ENCODE results near the gene SLC16A5.

The SLC16A5 gene

GRCh38 chr17:75152523-75152921 lies 64.8 kb downstream of the SLC16A5 start:
- H3K4me3 ChIP-seq (ENCODE audit: control insufficient read depth, low read depth, low read length): peak overlapping the region; percentile 84; the same call in 1 of the 2 replicates
- DNase-seq (ENCODE audit: low read depth): no peak
- no peak for TF ChIP-seq CTCF (IDR thresholded peaks at IDR 0.05; ENCODE audit: control insufficient read depth, insufficient read depth, low read depth, low read length, missing control alignments)

- TF ChIP-seq CTCF (IDR thresholded peaks at IDR 0.05; ENCODE audit: control insufficient read depth, insufficient read depth, low read depth, low read length, missing control alignments): no peak
- DNase-seq (ENCODE audit: low read depth): no peak
- peak overlapping the region; percentile 84 for H3K4me3 ChIP-seq (ENCODE audit: control insufficient read depth, low read depth, low read length)
These were observed 65.4 kb downstream of the SLC16A5 start for GRCh38 chr17:75152922-75153779.

DNA sequence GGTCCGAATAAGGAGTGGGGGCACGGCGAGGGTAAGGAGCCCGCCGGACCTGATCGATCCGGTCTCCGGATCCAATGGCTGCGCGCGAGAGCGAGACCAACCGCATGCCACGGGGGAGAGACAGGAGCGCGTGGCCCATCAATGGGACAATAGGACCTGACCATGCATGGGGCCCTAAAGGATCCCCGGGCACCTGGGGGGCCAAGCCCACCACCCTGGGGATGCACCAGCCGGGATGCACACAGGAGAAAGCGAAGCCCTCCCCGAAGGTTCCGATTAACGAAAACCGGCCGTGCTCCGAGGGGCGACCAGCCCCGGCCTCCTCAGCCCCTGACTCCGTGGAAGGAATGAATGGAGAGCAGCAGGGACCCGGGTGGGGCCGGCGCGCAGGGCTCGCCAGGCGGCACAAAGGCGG lies 66.0 kb downstream of the SLC16A5 start:
- TF ChIP-seq CTCF (IDR thresholded peaks at IDR 0.05; ENCODE audit: control insufficient read depth, insufficient read depth, low read depth, low read length, missing control alignments): no peak
- peak overlapping the region; percentile 84 for H3K4me3 ChIP-seq (ENCODE audit: control insufficient read depth, low read depth, low read length)
- no peak for DNase-seq (ENCODE audit: low read depth)

DNA sequence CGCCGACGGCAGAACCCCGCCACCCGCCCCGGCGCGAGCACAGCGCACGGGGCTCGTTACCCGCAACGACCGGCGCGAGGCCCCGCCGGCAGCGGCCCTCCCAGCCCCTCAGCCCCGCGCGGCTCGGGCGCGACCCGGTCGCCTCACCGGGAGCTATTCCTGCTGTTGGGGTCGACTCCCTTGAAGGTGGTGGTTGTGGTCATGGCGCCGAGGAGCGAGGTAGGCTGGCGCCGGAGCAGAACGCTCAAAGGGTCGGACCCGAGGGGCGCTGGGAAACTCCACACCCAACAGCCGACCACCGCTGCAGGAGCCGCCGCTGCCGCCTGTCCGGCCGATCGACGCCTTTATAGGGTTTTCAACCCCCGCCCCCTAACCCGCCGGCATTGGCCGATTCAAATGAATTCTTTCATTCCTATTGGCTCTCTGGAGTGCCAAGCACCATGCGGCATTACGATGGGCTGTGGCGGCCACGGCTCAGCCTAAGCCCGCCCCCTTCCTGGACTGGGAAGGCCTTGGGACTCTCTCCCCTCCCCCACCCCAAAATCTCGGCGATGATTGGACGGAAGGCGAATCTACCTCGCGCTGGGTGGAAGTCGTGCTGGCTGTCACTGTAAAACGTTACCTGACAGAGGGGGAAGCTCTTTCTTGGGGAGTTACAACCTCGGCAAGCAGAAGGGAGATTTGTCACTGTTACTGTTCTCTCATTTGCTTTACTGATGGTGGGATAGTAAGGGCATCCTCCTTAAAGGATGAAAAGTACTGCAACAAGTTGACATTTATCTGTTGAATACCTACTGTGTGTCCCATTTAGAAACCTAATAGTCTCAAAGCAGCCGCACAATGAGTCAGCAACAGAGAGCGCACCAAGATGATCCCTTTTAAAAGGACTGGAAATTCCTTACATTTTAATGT lies 66.7 kb downstream of the SLC16A5 start, which contains the start of gene JPT1:
Gene JPT1 (minus strand): TSS at position 318 of the 912 bp plus-strand sequence. CDS start 115 bp downstream, at position 203.
- no peak for TF ChIP-seq CTCF (IDR thresholded peaks at IDR 0.05; ENCODE audit: control insufficient read depth, insufficient read depth, low read depth, low read length, missing control alignments)
- peak within 1 kb of the TSS; percentile 84 for H3K4me3 ChIP-seq (ENCODE audit: control insufficient read depth, low read depth, low read length)
- DNase-seq (ENCODE audit: low read depth): peak; percentile 94

DNA sequence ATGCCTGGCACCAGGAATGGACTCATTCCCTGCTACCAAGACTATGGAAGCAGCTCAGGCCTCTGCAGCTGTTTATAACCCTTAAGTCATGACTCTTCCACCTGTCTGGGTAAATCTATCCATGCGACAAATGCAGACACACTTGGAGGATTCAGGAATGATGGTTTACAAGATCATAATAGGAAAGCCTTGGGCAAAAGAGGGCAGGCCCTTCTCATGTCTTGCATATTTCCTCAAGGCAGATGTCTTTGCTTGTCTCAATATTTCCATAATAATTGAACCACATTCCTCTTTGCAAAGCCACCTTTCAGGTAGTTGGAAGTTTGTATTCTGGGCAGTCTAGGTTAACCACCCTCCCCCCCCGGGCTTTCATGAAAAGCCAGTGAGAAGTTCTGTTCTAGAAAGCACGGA lies 67.4 kb downstream of the SLC16A5 start:
- no peak overlapping the region for H3K4me3 ChIP-seq (ENCODE audit: control insufficient read depth, low read depth, low read length)

More for the DNA sequence above, 67.4 kb downstream of the SLC16A5 start:
- no peak for TF ChIP-seq CTCF (IDR thresholded peaks at IDR 0.05; ENCODE audit: control insufficient read depth, insufficient read depth, low read depth, low read length, missing control alignments)
- DNase-seq (ENCODE audit: low read depth): no peak
